GM18508 (cell line): ENCODE measurements around the gene UBE2L3.
"Not testable (repeated sequence)": the region's sequence is repeated elsewhere in the genome, so short reads cannot be mapped to it uniquely, and the experiment has no call there.

Source experiments
- ATAC-seq: cut with Tn5 transposase; IDR thresholded peaks from one replicate; pipeline ENCODE4 v1.9.1; 2021; ENCODE audit warnings: moderate number of reproducible peaks; ENCODE audit not compliant: insufficient read depth, unreplicated experiment

UBE2L3 gene

GRCh38 chr22:21624880-21625791 lies 57.6 kb downstream of the UBE2L3 start:
- no peak for ATAC-seq

GRCh38 chr22:21626073-21626734 lies 58.7 kb downstream of the UBE2L3 start:
- no peak for ATAC-seq

- no peak for ATAC-seq
Observed at GRCh38 chr22:21626735-21627469, 59.4 kb downstream of the UBE2L3 start.

- ATAC-seq, result no peak
Observed at GRCh38 chr22:21628386-21629254, 61.1 kb downstream of the UBE2L3 start.

GRCh38 chr22:21629255-21630149 lies 62.0 kb downstream of the UBE2L3 start, which contains the start of gene YDJC:
Gene YDJC (minus strand): TSS chr22:21630022. CDS start chr22:21630014, 8 bp downstream.
- no peak for ATAC-seq

- no peak for ATAC-seq
Observed at GRCh38 chr22:21631025-21631424, 63.5 kb downstream of the UBE2L3 start.

GRCh38 chr22:21632237-21632895 lies 64.9 kb downstream of the UBE2L3 start, which contains the start of gene CCDC116:
Gene CCDC116 (plus strand): TSS chr22:21632760. CDS start chr22:21633182, 422 bp downstream.
- ATAC-seq, result no peak

- no peak for ATAC-seq
Observed at GRCh38 chr22:21632931-21633330, 65.4 kb downstream of the UBE2L3 start.

- no peak for ATAC-seq
Observed at GRCh38 chr22:21633481-21633880, 66.0 kb downstream of the UBE2L3 start.

GRCh38 chr22:21634081-21634480 lies 66.6 kb downstream of the UBE2L3 start:
- ATAC-seq, result no peak

- ATAC-seq, result no peak
Observed at GRCh38 chr22:21634844-21635243, 67.3 kb downstream of the UBE2L3 start.

GRCh38 chr22:21635771-21636510 lies 68.4 kb downstream of the UBE2L3 start:
- no peak for ATAC-seq

GRCh38 chr22:21636629-21637218 lies 69.2 kb downstream of the UBE2L3 start:
- no peak for ATAC-seq

GRCh38 chr22:21637450-21637849 lies 69.9 kb downstream of the UBE2L3 start:
- ATAC-seq, result not testable (repeated sequence)

GRCh38 chr22:21639359-21639758 lies 71.8 kb downstream of the UBE2L3 start:
- ATAC-seq, result no peak

- ATAC-seq, result no peak
Observed at GRCh38 chr22:21640810-21641209, 73.3 kb downstream of the UBE2L3 start.

GRCh38 chr22:21641417-21641788 lies 73.9 kb downstream of the UBE2L3 start:
- ATAC-seq, result no peak
